HEK293T (cell line): ENCODE results near the gene KRT35.

Experiments
- BHLHE40 ChIP-seq: fragments of 450-650 bp; IDR thresholded peaks from 2 replicates; pipeline ENCODE4 v1.6.1; 2016; ENCODE audit warnings: mild to moderate bottlenecking, moderate library complexity, borderline replicate concordance
- FOXA1 ChIP-seq: fragments of 450-650 bp; IDR thresholded peaks from 2 replicates; pipeline ENCODE4 v1.6.1; 2016; ENCODE audit warnings: mild to moderate bottlenecking
- NFRKB ChIP-seq: fragments of 450-650 bp; IDR thresholded peaks from 2 replicates; pipeline ENCODE4 v1.6.1; 2016; ENCODE audit warnings: mild to moderate bottlenecking, moderate library complexity
- SP1 ChIP-seq: fragments of 450-650 bp; IDR thresholded peaks from 2 replicates; pipeline ENCODE4 v1.6.1; 2017
- SUZ12 ChIP-seq: fragments of 450-650 bp; IDR thresholded peaks from 2 replicates; pipeline ENCODE4 v1.6.1; 2016; ENCODE audit warnings: mild to moderate bottlenecking
- TARDBP ChIP-seq: fragments of 450-650 bp; IDR thresholded peaks from 2 replicates; pipeline ENCODE4 v1.6.1; 2016

DNA sequence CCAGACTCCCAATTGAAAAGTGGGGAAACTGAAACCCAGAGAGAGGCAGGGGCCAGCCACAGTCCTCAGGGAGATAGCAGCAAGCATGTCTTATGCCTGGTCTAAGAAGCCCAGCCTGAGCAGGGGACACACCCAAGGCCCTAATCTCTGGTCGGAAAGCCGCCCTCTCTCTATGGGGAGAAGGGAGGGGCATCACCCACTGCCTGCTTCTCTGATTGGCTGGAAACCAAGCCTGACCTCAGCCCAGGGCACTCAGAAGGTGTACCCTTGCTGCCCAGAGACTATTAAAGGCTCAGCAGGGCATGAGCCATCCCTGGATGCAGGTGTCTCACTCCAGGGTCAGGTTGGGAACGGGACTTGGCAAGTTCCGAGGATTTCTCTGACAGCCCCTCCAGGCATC lies 30.2 kb upstream of the KRT35 start:
- TF ChIP-seq BHLHE40 (no peak), NFRKB (no peak), FOXA1 (no peak), SP1 (no peak), SUZ12 (no peak), TARDBP (no peak)
